Activated CD8-positive, alpha-beta memory T cell treated with anti-CD3 and anti-CD28 coated beads, Interleukin-2, amount 50 U/mL, for 1 hour (primary cell): ENCODE results near the gene TAX1BP3.

ENCODE experiments used
- DNase-seq: peaks from one replicate; pipeline ENCODE4 v3.0.0-alpha.2; 2020; ENCODE audit errors: extremely low read depth

Gene TAX1BP3

GRCh38 chr17:3626831-3627768 lies 41.3 kb downstream of the TAX1BP3 start:
- no peak for DNase-seq

DNA sequence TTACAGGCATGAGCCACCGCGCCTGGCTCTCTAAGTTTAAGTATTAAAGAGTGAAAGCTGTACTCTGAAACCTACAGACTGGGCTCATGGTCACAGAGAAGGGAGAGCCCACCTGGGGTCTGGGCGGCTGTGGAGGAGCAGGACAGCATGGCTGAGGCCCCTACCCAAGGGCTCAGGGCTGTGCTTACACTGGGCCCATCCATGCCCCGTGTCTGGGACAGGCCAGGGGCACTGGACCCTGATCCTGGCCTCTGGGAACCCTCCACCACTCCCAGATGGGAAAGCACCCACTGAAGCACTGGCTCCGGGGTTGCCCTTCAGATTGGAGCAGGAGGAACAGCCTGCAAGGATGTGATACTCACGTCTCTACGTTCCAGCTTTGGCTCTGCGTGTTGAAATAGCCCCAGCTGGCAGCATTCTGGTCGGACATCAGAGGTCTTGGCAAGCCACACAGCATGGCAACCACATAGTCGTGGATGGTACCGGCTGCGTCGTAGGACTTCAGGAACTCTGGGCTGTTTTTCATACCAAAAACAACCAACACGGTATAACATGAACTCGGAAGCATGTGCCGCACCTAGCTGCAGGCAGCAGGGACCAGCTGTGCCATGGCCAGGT lies 45.3 kb downstream of the TAX1BP3 start:
- DNase-seq, result no peak

DNA sequence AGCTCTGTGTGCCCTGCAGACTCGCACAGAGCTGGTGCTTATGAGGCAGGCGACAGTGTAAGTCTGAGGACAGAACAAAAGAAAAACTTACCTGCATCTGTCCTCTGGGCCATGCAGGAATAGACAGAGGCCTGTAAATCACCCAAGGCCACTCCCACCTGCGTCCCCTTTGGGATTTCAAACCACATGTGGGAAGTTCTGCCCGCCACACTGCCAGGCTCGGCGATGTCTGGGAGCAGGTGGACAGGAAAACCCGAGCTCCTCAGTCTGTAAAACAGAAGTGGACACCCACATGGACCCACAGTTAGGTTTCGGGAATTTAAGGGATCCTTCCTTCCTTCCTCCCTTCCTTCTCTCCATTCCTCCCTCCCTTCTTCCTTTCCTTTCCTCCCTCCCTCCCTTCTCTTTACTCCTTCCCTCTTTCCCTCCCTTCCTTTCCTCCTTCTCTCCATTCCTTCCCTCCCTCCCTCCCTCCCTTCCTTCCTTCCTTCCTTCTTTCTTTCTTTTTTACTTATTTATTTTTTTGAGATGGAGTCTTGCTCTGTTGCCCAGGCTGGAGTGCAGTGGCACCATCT lies 47.1 kb downstream of the TAX1BP3 start:
- no peak for DNase-seq

GRCh38 chr17:3615160-3615870 lies 53.1 kb downstream of the TAX1BP3 start:
- no peak for DNase-seq

- DNase-seq, result no peak
These were observed 55.3 kb downstream of the TAX1BP3 start for GRCh38 chr17:3613124-3613523.
